T47D (cell line): ENCODE results near the gene SLC25A17.
"Not testable (repeated sequence)": the region's sequence is repeated elsewhere in the genome, so short reads cannot be mapped to it uniquely, and the experiment has no call there.

Experiments
- DNase-seq, 2 experiments: peaks; one replicate each; pipeline versions ENCODE4 v3.0.0 to v3.0.0-alpha.2; 2011 to 2012; ENCODE audit warnings: low read depth in 1 of 2, low spot score in 1 of 2
- JUND ChIP-seq: IDR thresholded peaks from 2 replicates; pipeline ENCODE4 v1.6.1; 2012; ENCODE audit warnings: low read depth
- in situ Hi-C: cut with HindIII; loops from 2 replicates; pipeline ENCODE4 v1.10.0; 2016; ENCODE audit warnings: low sequenced_read_pairs, low pct_unique_long_range_greater_than_20kb

Gene SLC25A17, protein sequence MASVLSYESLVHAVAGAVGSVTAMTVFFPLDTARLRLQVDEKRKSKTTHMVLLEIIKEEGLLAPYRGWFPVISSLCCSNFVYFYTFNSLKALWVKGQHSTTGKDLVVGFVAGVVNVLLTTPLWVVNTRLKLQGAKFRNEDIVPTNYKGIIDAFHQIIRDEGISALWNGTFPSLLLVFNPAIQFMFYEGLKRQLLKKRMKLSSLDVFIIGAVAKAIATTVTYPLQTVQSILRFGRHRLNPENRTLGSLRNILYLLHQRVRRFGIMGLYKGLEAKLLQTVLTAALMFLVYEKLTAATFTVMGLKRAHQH

DNA sequence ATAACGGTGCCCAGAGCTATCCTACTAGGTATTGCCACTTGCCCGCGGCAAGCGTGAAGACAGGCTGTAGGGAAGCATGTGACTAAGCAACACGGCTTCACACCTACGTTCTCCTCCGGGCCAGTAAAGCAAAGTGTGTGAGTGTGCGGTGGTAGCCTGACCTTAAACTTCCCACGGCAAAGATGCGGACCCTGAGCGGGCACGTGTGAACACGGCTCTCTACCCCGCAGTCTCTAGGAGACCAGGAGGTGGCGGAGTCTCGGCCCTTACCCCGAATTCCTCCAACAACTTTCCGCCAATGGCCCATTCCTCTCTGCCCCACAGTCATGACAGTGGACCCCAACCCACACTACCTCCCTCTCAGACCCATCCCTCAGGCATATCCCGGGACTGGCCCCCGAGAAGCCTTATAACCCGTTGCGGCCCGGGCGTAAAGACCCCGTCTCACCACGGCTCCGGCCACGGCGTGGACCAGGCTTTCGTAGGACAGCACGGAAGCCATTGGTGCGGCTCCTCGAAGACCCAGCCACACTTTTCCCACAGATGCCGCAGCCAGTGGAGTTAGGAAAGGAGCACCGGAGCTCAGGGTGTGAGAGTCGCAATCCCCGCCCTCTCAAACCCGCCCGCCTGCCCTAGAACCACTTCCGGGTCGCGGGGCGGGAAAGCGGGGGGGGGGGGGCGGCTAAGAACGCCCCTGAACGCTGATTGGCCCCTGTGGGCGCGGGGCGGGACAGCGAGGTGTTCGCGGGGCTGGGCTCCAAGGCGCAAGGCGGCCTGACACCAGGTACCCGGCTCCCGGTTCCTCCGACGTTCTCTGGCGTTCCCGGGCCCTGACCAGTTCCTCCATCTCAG, at the start of gene SLC25A17:
TSS of gene SLC25A17 (minus strand) at position 600 of the 852 bp plus-strand sequence. CDS start at position 502, 98 bp downstream.
- no peak for TF ChIP-seq JUND
- in situ Hi-C loops: no loop called here
- peak; percentile 60 to 91 for DNase-seq

DNA sequence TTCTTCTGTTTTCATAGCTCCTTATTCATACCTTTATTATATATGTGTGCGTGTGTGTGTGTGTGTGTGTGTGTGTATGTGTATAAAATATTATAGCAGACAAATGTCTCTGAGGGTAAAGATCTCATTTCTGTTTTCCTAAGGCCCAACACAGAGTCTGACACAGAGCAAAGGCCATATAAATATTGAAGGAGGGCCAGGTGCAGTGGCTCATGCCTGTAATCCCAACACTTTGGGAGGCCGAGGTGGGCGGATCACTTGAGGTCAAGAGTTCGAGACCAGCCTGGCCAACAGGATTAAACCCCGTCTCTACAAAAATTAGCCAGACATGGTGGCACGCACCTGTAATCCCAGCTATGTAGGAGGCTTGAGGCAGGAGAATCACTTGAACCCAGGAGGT, 49.2 kb upstream of the SLC25A17 start:
- in situ Hi-C loops, DNase-seq: not testable (repeated sequence)

DNA sequence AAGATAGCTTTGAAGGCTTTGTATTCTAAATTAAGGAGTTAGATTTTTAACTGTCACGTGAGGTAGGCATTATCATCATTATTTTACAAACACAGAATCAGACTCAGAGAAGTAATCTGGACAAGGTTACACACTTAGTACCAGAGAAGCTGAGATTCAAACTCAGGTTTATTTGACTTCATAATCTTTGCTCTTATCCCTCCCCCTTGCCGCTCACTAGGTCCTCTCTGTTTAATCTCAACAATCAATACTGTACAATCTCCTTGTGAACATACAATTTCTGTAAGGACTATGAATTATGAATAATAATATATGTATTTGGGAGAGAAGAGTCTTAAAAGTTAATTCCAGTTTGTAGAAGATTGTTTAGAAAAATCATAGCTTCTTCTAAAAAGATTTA, 48.0 kb upstream of the SLC25A17 start:
- in situ Hi-C loops: no loop called here
- TF ChIP-seq JUND: no peak
- no peak for DNase-seq

DNA sequence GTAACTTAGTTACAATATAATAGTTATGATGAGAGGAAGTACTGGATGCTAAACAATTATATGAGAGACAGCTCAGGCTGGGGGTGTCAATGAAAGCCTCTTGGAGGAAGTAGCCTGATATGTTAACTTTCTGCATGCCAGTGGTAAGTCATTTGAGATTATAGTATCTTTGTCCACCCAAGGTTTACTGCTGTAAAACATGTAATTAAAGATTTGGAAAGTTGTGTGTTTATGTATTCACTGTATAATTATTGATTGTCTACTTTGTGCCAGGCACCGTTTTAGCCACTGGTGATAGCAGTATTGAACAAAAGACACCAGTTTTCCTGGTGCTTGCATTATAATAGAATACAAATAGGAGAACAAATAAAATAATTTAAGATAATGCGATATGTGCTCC, 43.4 kb upstream of the SLC25A17 start:
- DNase-seq: no peak
- TF ChIP-seq JUND: no peak
- in situ Hi-C loops: no loop called here

DNA sequence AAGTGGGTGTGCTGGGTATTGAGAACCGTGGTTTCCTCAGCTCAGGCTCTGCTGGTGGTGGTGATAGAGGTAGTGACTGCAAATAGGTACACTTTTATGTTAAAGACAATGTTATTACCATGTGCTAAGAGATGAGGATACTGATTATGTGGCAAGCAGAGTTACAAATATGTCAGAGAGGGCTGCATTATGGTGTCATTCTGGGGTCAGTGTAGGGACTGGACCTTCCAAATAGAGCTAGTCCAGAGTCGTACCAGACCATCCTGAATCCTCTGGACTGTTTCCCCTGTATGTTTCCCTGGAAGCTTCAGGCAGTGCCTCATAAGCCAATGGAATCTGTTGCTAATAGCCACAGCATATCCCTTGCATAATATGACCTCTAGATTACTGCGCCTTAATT, 42.9 kb upstream of the SLC25A17 start, which contains the start of gene DNAJB7:
TSS of gene DNAJB7 (minus strand) at position 101 of the 400 bp plus-strand sequence. CDS start 119 bp downstream, outside the sequence.
- in situ Hi-C loops: no loop called here
- no peak for TF ChIP-seq JUND
- DNase-seq: no peak

DNA sequence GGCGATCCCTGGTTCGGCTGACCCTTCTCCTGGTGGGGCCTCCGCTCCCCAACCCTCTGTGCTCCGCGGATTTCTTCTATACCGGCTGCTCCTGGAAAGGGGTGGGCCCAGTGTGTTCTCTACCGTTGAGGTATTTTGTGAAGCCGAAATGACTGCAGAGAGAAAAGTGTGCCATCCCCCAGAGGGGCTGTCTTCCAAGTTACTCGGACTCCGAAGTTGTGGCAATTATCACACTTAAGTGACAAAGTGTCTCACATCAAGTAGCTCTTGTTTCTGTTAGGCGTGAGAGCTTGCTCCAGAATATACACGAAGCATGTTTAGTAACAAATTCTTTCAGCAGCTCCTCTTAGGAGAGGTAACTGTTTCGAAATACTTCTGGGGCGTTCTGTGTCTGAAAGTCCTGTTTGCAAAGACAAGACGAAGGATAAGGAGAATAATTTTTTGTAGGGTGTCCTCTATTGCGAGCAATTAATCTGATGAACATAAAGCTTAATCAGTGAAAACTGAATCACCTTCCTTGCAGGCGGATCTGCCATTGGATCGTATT, 38.2 kb upstream of the SLC25A17 start:
- TF ChIP-seq JUND: no peak
- peak in 1 of 2 experiments; percentile 1 for DNase-seq
- in situ Hi-C loops: no loop called here

DNA sequence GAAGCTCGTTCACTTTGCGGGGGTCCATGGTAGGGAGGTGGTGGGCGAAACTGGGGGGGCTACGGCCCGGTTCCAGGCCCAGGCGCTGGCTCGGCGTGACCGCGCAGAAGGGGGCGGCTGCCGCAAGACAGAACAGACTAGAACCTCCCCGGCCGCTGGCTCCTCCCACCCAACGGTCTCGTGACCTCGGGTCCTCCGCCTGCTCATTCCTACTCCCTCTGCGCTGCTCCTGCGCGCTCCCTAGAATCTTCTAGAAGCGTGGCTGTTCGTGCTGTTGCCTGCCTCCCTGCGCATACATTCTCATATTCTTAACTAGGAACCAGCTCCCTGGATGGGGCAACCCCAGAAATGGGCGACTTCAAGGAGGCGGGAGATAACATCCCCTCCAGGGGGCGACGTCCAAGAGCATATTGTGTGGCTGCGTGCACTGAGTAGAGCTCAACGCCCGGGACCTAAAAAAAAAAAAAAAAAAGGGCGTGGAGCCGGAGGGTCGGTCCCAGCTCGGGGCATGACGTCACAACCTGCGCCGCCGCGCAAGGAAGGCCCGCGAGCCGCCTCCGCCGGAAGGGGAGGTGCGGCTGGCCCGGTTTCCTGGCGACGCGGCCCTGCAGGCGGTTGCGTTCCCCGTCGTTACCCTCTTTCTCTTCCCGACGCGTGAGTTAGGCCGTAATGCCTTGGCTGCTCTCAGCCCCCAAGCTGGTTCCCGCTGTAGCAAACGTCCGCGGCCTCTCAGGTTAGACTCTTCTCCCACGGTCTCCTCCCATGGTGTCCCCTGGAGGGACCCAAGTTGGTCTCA, 37.6 kb upstream of the SLC25A17 start, which contains the start of the genes ST13 and XPNPEP3:
TSS of gene ST13 (minus strand) at position 127 of the 796 bp plus-strand sequence. CDS start at position 28, 99 bp downstream.
TSS of gene XPNPEP3 (plus strand) at position 636 of the 796 bp plus-strand sequence. CDS start at position 670, 34 bp downstream.
- no peak for TF ChIP-seq JUND
- peak; percentile 24 to 96 for DNase-seq
- in situ Hi-C loops: no loop called here

DNA sequence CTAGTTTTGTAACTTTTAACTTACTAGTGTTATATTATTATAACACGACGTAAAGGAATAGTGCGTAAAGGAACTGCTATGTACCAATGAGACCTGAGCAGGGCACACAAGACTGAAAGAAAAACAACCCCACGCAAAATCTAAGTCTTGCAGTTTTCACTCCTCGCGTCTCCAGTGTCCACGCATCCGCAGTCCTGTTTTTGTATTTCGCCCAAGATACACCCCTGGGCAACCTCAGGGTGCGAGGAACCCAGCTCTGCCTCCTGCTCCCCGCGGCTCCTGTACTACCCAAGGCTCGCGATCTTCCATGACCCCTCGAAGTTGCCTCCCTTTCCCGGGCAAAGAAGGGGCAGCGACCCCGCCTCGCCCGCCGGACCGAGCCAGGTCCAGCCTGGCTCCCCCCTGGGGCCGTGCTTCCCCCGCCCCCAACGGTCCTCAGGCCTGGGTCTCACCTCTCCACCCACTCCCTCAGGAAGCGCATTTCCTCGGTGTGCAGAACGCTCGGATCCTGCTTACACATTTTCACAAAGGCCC, 36.9 kb upstream of the SLC25A17 start:
- peak in 1 of 2 experiments; percentile 22 for DNase-seq
- TF ChIP-seq JUND: no peak
- in situ Hi-C loops: no loop called here

DNA sequence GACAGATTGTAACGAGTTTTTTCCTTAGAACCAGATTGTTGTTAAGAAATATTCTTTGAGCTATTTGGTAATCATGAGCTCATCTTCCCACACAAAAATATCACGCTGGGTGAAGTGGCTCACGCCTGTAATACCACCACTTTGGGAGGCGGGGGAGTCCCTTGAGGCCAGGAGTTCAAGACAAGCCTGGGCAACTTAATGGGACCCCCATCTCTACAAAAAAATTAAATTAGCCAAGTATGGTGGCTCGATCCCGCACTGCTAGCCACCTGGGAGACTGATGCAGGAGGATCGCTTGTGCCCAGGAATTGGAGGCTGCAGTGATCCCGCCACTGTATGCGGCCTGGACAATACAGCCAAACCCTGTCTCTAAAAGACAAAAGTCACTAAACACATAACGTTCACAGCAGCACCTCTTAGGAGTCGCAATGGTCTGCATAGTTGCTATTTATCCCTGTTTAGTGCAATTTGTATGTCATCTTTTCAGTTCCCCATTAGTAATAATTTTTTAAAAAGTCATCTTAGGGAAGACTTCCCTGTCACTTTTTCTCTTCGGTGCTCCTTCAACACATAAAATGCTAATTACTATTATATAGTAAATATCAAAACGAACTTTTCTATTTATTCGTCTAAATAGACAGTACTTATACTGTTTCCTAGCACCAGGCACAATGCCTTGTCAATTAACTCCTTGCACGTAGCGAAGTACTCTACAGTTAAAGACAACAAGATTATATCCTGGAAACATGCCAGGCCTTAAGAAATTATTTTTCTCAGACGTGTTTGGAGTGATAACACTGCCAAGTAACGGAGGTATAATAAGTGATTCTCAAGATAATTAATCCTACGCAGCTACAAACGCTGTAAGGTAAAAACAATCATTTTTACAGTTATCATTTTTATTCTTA, 36.2 kb upstream of the SLC25A17 start:
- TF ChIP-seq JUND: no peak
- in situ Hi-C loops: no loop called here
- DNase-seq: no peak

DNA sequence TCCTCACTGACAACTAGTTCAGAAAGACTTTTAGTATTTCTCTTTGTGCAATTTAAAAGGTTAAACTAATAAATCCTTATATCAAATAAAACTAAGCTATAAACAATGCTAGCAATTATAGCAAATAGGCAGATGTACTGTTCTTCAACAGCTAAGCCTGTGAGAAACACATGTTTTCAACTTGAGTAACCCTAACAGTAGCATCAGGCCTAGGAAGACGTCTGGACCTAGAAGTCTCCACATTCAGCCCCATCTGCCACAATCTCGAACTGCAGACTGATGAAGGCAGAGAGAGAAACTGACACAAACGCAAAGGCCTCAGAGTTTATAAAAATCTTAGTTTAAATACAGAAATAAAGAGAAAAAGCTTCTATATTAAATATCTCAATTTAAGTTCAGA, 34.8 kb upstream of the SLC25A17 start:
- in situ Hi-C loops: no loop called here
- DNase-seq: no peak
- TF ChIP-seq JUND: no peak

DNA sequence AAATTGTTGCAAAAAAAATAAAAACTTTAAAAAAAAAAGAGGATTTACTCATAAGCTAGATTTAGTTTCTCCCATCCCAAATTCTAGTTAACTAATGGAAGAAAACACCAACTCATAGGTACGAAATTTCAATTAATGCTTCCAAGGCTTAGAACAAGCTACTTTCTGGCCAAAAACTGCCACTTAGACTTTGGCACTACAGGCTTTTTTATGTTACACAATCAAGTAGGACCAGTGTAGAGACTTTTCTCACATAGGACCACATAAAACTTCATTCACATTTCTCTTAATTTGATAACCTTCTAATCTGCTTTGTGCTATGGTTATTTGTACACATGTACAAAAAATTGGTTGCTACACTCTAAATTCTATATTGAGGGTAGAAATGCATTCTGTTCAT, 34.2 kb upstream of the SLC25A17 start:
- in situ Hi-C loops: no loop called here
- DNase-seq: no peak
- TF ChIP-seq JUND: no peak

DNA sequence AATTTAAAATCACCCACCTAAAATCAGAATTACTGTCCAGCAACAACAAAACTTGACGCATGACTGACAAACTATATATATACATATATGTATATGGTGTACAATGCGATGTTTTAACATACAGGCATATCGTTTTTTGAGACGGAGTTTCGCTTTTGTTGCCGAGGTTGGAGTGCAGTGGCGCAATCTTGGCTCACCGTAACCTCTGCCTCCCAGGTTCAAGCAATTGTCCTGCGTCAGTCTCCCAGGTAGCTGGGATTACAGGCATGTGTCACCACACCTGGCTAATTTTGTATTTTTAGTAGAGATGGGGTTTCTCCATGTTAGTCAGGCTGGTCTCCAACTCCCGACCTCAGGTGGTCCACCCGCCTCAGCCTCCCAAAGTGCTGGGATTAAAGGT, 26.7 kb upstream of the SLC25A17 start:
- in situ Hi-C loops, DNase-seq: not testable (repeated sequence)
